Gastroesophageal sphincter (tissue), 4 donors: ENCODE measurements around the gene CYP3A7. TPM values are rescaled to one million over a fixed set of nuclear protein-coding genes. Genes with fewer than 3 reads are reported as not detected.

Source experiments
- ATAC-seq: fragments of 150-250 bp; one replicate; pipeline ENCODE4 v1.9.1; 2016; ENCODE audit warnings: mild to moderate bottlenecking, moderate library complexity
- H3K27ac ChIP-seq, 4 donors: fragments of 200-600 bp; sonication (generic) in 3 of 4; 1 replicate in 3 of 4; 2 replicates in 1 of 4; pipeline ENCODE4 v1.5.1; 2016 to 2019
- H3K27me3 ChIP-seq: fragments of 200-600 bp; sonication (generic); one replicate; pipeline ENCODE4 v1.5.1; 2019
- H3K36me3 ChIP-seq, 2 donors: fragments of 200-600 bp; sonication (generic); one replicate each; pipeline ENCODE4 v1.5.1; 2019; ENCODE audit warnings: control low read depth in 1 of 2
- H3K4me1 ChIP-seq, 3 donors: fragments of 200-600 bp; sonication (generic); 1 replicate in 2 of 3; 2 replicates in 1 of 3; pipeline ENCODE4 v1.5.1; 2016 to 2019; ENCODE audit warnings: control low read depth in 2 of 3
- H3K4me3 ChIP-seq, 2 donors: fragments of 200-600 bp; sonication (generic); one replicate each; pipeline ENCODE4 v1.5.1; 2019; ENCODE audit warnings: mild to moderate bottlenecking in 1 of 2, moderate library complexity in 1 of 2
- H3K9me3 ChIP-seq, 3 donors: fragments of 200-600 bp; sonication (generic); one replicate each; pipeline ENCODE4 v1.5.1; 2017 to 2019; ENCODE audit warnings: control low read depth in 2 of 3
- CTCF ChIP-seq, 4 experiments: fragments of 200-600 bp in 2 of 4; fragments of 450-650 bp in 2 of 4; sonication (generic) in 1 of 4; IDR thresholded peaks; one replicate each; pipeline ENCODE4 v1.5.1; 2017 to 2019; ENCODE audit warnings: antibody characterized with exemption in 4 of 4, mild to moderate bottlenecking in 2 of 4, moderate library complexity in 2 of 4
- EP300 ChIP-seq: sonication (generic); formaldehyde crosslinking; IDR thresholded peaks from one replicate; pipeline ENCODE4 v1.6.1; 2017; ENCODE audit warnings: antibody characterized with exemption, mild to moderate bottlenecking
- POLR2A ChIP-seq, 2 donors: fragments of 450-650 bp; IDR thresholded peaks; one replicate each; pipeline ENCODE4 v1.6.1; 2017; ENCODE audit warnings: antibody characterized with exemption in 2 of 2, mild to moderate bottlenecking in 2 of 2, moderate library complexity in 1 of 2
- POLR2AphosphoS5 ChIP-seq: sonication (generic); formaldehyde crosslinking; IDR thresholded peaks from one replicate; pipeline ENCODE4 v1.6.1; 2017; ENCODE audit warnings: antibody characterized with exemption
- WGBS, 2 donors: methylation state at CpG; one replicate each; pipeline ENCODE4 v1.1.5; 2018; ENCODE audit warnings: low coverage in 1 of 2; 5-methylcytosine and 5-hydroxymethylcytosine counted together
- total RNA-seq, 4 donors: library from RNA; depleted of rRNA; stranded (reverse); fragments of >200 nt; gene quantifications; one replicate each; pipeline ENCODE4 v1.1.0, GENCODE V29; 2016

CYP3A7 gene
- total RNA-seq, 4 donors from 2014 or later, result not detected

GRCh38 chr7:99677013-99677647 is 57.9 kb downstream of the CYP3A7 start:
- Histone ChIP-seq H3K4me1 (peaks cover 0 to 4% (median 0%) of the 10 kb centered on the region in 3 donors), H3K27ac (no peak overlapping the region), H3K4me3 (no peak overlapping the region), H3K9me3 (peaks cover 0 to 4% (median 0%) of the 10 kb centered on the region in 3 donors), H3K36me3 (peaks cover 0 to 8% of the 10 kb centered on the region in 2 donors), H3K27me3 (no peaks in the 10 kb centered on the region)
- no peak for TF ChIP-seq POLR2A (IDR thresholded peaks at IDR 0.05)
- no peak for TF ChIP-seq CTCF (IDR thresholded peaks at IDR 0.05)
- TF ChIP-seq POLR2AphosphoS5, result no peak
- no peak for TF ChIP-seq EP300
- 72 to 84% methylated on average over 2 to 4 of the region's 4 CpGs for WGBS, 2 donors
- ATAC-seq, result no peak

- no peaks in the 10 kb centered on the region for H3K27me3 ChIP-seq
- no peak overlapping the region for H3K4me3 ChIP-seq
- 50 to 61% methylated on average over 2 of the region's 2 CpGs for WGBS, 2 donors
- TF ChIP-seq CTCF (IDR thresholded peaks at IDR 0.05) (no peak), POLR2A (IDR thresholded peaks at IDR 0.05) (no peak)
- no peak for ATAC-seq
- peaks cover 0 to 12% of the 10 kb centered on the region in 2 donors for H3K36me3 ChIP-seq
- no peak overlapping the region for H3K27ac ChIP-seq
- H3K9me3 ChIP-seq, result no peaks in the 10 kb centered on the region
- peaks cover 0 to 4% (median 0%) of the 10 kb centered on the region in 3 donors for H3K4me1 ChIP-seq
Measured at GRCh38 chr7:99674995-99675742, 59.8 kb downstream of the CYP3A7 start.

GRCh38 chr7:99672573-99672972 is 62.4 kb downstream of the CYP3A7 start:
- Histone ChIP-seq H3K36me3 (peaks cover 0 to 12% of the 10 kb centered on the region in 2 donors), H3K9me3 (no peaks in the 10 kb centered on the region), H3K4me1 (no peaks in the 10 kb centered on the region), H3K27ac (no peak overlapping the region), H3K27me3 (no peaks in the 10 kb centered on the region), H3K4me3 (no peak overlapping the region)
- TF ChIP-seq CTCF (IDR thresholded peaks at IDR 0.05) (no peak), EP300 (no peak), POLR2AphosphoS5 (no peak), POLR2A (IDR thresholded peaks at IDR 0.05) (no peak)
- 95 to 96% methylated on average over 4 to 6 of the region's 7 CpGs for WGBS, 2 donors
- no peak for ATAC-seq

GRCh38 chr7:99669782-99670181 is 65.2 kb downstream of the CYP3A7 start:
- 89 to 92% methylated on average over 3 of the region's 3 CpGs for WGBS, 2 donors
- peaks cover 0 to 12% of the 10 kb centered on the region in 2 donors for H3K36me3 ChIP-seq
- no peak for ATAC-seq

More at GRCh38 chr7:99669782-99670181, 65.2 kb downstream of the CYP3A7 start:
- no peaks in the 10 kb centered on the region for H3K4me1 ChIP-seq
- H3K4me3 ChIP-seq, result no peak overlapping the region
- H3K9me3 ChIP-seq, result no peaks in the 10 kb centered on the region
- H3K27me3 ChIP-seq, result no peaks in the 10 kb centered on the region
- no peak for TF ChIP-seq POLR2AphosphoS5
- no peak for TF ChIP-seq CTCF (IDR thresholded peaks at IDR 0.05)
- TF ChIP-seq EP300, result no peak
- TF ChIP-seq POLR2A (IDR thresholded peaks at IDR 0.05), result no peak
- no peak overlapping the region for H3K27ac ChIP-seq
